AG04450 (cell line): ENCODE data around the gene FN1. TPM values are rescaled to one million over a fixed set of nuclear protein-coding genes. Genes with fewer than 3 reads are reported as not detected.
A peak's percentile ranks its signal among the peaks of the same experiment; 100 is the strongest.

Source experiments
- CTCF ChIA-PET: fragments of 300-600, 350-600 bp; formaldehyde crosslinking; extraction: SDS; loops from one replicate; lab custom pipeline; 2022; ENCODE audit warnings: antibody characterized with exemption, inconsistent platforms; lab: Charles Lee
- POLR2A ChIA-PET: fragments of 350-600 bp; formaldehyde crosslinking; extraction: SDS; loops from one replicate; lab custom pipeline; 2021; ENCODE audit warnings: antibody characterized with exemption, inconsistent platforms; lab: Yijun Ruan, JAX
- DNase-seq: peaks from one replicate; pipeline ENCODE4 v3.0.0-alpha.2; 2011; ENCODE audit warnings: low read depth, low spot score
- H3K27ac ChIP-seq: one replicate; pipeline ENCODE4 v1.5.1; 2012; ENCODE audit warnings: low read depth, low read length, control low read depth
- H3K27me3 ChIP-seq: one replicate; pipeline ENCODE4 v1.6.0; 2012; ENCODE audit warnings: low read length; ENCODE audit not compliant: control insufficient read depth, insufficient read depth
- H3K4me3 ChIP-seq: 2 replicates; pipeline ENCODE4 v1.5.1; 2011; ENCODE audit warnings: mild to moderate bottlenecking, low read depth, low read length, control low read depth
- H3K9me3 ChIP-seq: 2 replicates; pipeline ENCODE4 v1.5.1; 2012; ENCODE audit warnings: low read length; ENCODE audit not compliant: control insufficient read depth, insufficient read depth
- CTCF ChIP-seq: IDR thresholded peaks from 2 replicates; pipeline ENCODE4 v1.5.1; 2011; ENCODE audit warnings: low read depth, low read length, control low read depth, inconsistent platforms
- polyA plus RNA-seq: library from polyadenylated mRNA; depleted of rRNA; stranded (reverse); fragments of >200 nt; gene quantifications from 2 replicates; pipeline ENCODE4 v1.2.3, GENCODE V29; 2011

Gene FN1
- polyA plus RNA-seq, 1 experiment = 6,646 TPM

- POLR2A ChIA-PET = no interaction called here
These were observed 69.3 kb downstream of the FN1 start for GRCh38 chr2:215366440-215367032.

GRCh38 chr2:215365184-215365658 is 70.6 kb downstream of the FN1 start:
- H3K27me3 ChIP-seq = no peaks in the 10 kb centered on the region
- H3K4me3 ChIP-seq = no peak overlapping the region
- no peak for DNase-seq
- POLR2A ChIA-PET = no interaction called here
- no peaks in the 10 kb centered on the region for H3K9me3 ChIP-seq
- no peak for TF ChIP-seq CTCF
- no peak overlapping the region for H3K27ac ChIP-seq
- CTCF ChIA-PET = no interaction called here

More at GRCh38 chr2:215366440-215367032, 69.3 kb downstream of the FN1 start:
- Histone ChIP-seq H3K9me3 (no peaks in the 10 kb centered on the region), H3K4me3 (no peak overlapping the region), H3K27me3 (no peaks in the 10 kb centered on the region), H3K27ac (no peak overlapping the region)
- no peak for TF ChIP-seq CTCF
- CTCF ChIA-PET = interaction anchor here (0.7 kb wide), 1 partner anchor 23 kb away, joined by 7 read pairs; no protein-coding TSS in a partner anchor
- DNase-seq = no peak

GRCh38 chr2:215364157-215365155 is 71.4 kb downstream of the FN1 start:
- no peak for TF ChIP-seq CTCF
- CTCF ChIA-PET = interaction anchor here (1.3 kb wide), 1 partner anchor 12 kb away, joined by 4 read pairs; no protein-coding TSS in a partner anchor
- no peak overlapping the region for H3K27ac ChIP-seq
- POLR2A ChIA-PET = no interaction called here
- DNase-seq = no peak
- H3K27me3 ChIP-seq = no peaks in the 10 kb centered on the region
- H3K9me3 ChIP-seq = no peaks in the 10 kb centered on the region
- no peak overlapping the region for H3K4me3 ChIP-seq

GRCh38 chr2:215363461-215364156 is 72.3 kb downstream of the FN1 start:
- H3K9me3 ChIP-seq = no peaks in the 10 kb centered on the region
- CTCF ChIA-PET = interaction anchor here (1.3 kb wide), 1 partner anchor 13 kb away, joined by 4 read pairs; no protein-coding TSS in a partner anchor
- H3K27ac ChIP-seq = peak overlapping the region; percentile 31
- no peak for DNase-seq
- H3K4me3 ChIP-seq = no peak overlapping the region
- no peak for TF ChIP-seq CTCF
- no peaks in the 10 kb centered on the region for H3K27me3 ChIP-seq
- POLR2A ChIA-PET = no interaction called here
